ENCODE data around the gene GSK3A. TPM values are rescaled to one million over a fixed set of nuclear protein-coding genes. Genes with fewer than 3 reads are reported as not detected.
A peak's percentile ranks its signal among the peaks of the same experiment; 100 is the strongest.

Gene GSK3A
- total RNA-seq, 1 experiment from 2014 or later, result 19.0 TPM

GRCh38 chr19:42204664-42205063 is 37.7 kb downstream of the GSK3A start:
- DNase-seq (ENCODE audit: extremely low read depth, low read depth), result no peak

GRCh38 chr19:42203700-42204099 is 38.7 kb downstream of the GSK3A start:
- no peak for DNase-seq (ENCODE audit: extremely low read depth, low read depth)

- DNase-seq (ENCODE audit: extremely low read depth, low read depth), result no peak
These were observed 40.0 kb downstream of the GSK3A start for GRCh38 chr19:42202290-42202880.

DNA sequence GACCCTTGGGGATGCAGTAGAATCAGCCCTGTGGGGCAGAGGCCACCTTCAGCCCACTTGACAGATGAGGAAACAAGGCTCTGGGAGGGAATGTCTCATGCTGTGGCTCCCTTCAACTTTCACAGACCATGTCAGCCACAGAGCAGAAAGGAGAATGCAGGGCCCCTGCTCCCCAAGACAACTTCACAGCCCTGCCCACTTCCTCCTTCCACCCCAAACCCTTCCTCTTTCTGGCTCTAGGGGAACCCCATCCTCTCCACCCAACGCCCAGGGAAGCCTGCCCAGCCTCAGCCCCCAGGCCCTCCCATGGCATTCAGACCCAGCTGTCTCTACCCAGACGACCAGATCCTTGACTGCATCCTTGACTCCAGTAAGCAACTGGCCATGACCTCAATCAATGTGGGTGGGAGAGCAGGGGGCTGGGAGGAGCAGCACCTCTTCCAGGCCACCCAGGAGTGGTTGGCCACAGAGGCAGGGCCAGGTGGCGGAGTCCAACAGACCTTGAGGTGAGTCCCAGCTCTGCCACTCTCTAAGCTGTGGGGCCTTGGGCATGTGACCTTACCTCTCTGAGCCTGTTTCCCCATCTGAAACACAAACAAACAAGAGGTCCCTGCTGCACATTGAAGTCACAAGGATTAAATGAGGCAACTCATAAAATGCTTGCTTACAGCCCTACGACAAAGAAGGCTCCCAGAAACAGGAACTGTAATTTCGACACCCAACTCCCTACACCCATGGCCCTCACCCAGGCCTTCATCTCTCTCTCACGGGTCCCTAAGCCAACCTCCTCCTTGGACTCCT is 40.7 kb downstream of the GSK3A start:
- no peak for DNase-seq (ENCODE audit: extremely low read depth, low read depth)

- no peak for DNase-seq (ENCODE audit: extremely low read depth, low read depth)
These were observed 42.2 kb downstream of the GSK3A start for GRCh38 chr19:42200116-42200715.

DNA sequence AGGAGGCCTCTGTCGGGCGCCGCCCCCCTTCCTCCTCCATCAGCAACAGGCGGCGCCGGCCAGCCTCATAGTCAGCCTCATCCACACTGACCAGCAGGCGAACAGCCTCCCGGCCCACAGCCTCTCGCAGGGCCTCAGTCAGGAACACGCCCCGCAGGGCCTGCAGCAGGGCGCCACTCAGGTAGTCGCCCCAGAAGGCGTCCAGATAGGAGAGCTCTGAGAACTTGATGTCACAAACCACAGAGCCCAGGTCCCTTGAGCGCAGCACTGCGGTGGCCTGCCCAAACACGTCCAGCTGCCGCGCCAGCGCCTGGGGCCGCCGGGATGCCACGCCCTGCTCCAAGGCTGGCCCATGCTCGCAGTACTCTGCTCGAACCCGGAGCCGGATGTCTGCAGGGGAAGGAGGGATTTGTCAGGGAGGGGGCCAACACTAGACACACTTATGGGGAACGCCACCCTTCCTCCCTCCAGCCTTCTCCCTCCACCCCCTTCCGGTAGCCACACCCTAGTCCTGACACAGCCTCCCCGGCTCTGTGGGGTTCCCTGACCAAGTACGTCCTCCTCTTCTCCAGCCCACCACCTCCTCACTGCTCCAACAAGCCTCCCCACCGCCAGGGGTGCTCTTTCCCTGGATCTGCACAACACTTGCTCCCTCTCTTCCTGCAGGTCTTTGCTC is 42.8 kb downstream of the GSK3A start:
- no peak for DNase-seq (ENCODE audit: extremely low read depth, low read depth)

DNA sequence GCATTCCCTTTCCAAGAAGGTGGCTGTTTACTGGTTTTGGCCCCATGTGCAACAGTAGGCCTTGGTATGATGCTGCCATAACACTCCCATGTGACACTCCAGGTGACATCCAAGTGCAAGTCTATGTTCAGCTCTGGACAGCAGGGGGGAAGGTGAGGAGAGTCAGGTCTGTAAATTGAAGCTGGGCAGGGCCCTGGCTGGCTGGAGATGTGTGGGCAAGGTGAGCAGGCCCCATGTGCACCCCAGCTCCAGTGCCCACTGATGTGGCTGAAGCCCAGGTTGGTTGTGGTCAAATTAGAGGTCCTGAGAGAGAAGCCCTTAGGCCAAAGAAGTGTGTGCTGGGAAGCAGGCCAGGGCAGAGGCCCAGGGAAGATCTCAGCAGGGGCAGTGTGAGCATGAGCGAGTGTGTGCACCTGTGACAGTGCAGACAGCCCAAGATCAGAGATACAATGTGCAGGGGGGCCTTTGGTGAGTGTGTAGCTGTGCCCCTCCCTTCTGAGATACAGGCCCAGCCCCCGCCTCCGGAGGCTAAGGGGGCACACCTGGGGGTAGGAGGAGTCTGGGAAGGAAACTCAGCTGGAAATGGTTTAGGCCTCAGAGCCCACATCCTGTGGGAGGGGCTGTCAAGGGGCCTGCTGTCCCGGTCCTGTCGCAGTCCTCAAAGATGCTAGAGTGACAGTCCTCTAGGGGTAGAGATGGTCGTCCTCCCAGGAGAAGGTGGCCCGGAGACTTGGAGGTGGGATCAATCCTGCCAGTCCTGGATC is 43.5 kb downstream of the GSK3A start:
- DNase-seq (ENCODE audit: extremely low read depth, low read depth), result no peak

DNA sequence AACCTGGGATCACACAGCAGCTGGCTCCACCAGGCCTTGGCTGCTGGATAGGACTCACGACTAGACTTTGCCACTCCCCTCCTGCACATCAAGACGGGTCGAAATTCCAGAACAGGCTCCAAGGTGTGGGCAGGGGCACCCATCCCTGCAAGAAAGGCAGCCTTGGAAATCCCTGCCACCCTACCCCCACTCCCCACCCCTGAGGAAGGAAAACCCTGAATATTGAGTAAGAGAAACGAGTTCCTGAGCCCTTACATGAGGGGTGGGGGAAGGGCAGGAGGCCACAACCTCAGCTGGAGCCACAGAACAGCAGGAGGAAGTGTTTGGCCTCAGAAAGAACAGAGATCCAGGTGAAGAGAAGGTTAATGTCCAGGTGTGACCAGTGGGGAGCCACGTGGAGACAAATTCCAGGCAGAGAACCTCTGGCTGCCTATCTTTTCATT is 45.0 kb downstream of the GSK3A start:
- DNase-seq (ENCODE audit: extremely low read depth, low read depth), result no peak

DNA sequence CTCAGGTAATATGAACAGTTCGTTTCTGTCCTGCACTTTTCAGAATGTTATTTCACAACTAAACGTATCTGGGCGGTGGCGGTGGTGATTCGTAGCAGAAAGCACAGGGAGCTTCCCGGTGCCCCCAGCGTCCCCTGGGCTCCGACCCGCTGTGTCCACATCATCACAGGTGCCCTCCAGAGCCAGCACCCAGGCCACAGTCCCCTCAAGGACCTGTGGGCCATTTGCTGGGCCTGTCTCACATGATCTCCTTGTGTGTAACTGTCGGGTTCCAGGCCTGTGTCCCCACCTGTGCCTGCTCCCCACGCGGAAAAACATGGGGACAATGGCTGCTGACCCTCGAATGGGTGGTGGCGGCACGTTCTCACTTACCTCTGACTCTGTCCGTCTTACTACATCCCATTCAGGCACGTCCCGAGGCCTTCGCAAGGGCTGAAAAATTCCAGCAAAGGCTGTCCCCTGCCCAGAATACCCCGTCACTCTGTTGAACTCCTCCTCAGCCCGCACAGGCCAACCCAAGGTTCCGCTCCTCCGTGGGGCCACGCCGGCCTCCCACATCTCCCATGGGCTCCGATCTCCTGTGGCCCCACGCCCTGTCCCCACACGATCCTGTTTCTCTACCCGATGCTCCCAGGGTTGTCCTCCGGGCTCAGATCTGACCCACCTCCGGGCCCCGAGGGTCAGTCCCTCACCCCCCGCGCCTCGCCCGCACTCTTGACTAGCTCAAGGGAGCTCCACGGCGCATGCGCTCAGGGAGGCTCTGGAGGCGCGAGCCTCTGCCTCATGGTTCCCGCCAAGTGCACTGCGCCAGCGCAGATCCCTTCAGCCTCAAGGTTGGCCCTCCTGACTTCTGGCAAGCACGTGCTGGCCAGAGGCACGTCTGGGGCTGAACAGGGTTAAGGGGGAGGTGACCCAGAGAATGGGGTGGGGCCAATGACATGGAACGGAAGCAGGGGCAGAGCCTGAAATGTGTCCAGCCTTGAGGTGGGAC is 46.1 kb downstream of the GSK3A start:
- no peak for DNase-seq (ENCODE audit: extremely low read depth, low read depth)

DNA sequence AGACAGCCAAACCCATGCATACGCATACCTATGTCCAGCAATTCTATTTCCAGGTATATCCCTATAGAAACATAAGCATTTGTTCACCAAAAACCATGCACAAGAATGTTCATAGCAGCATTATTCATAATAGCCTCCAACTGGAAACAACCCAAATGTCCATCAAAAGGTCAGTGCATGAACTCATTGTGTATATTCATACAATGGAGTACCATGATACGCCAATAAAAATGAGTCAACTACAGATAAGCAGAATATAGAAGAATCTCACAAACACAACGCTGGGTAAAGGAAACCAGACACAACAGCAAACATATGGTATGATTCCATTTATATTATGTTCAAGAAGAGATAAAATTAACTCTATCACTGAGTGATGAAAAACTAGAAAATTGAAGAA is 48.7 kb downstream of the GSK3A start:
- no peak for DNase-seq (ENCODE audit: extremely low read depth, low read depth)

DNA sequence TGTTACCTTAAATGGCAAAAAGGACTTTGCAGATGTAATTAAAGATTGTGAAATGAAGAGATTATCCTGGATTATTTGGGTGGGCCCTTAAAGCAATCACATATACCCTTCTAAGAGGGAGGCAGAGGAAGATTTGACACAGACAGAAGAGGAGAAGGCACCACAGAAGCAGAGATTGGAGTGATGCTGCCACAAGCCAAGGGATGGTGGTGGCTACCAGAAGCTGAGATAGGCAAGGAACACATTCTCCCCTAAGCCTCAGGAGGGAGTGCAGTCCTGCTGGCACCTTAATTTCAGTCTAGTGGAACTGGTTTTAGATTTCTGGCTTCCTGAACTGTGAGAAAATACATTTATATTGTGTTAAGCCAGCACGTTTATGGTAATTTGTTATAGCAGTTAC is 49.1 kb downstream of the GSK3A start:
- no peak for DNase-seq (ENCODE audit: extremely low read depth, low read depth)

DNA sequence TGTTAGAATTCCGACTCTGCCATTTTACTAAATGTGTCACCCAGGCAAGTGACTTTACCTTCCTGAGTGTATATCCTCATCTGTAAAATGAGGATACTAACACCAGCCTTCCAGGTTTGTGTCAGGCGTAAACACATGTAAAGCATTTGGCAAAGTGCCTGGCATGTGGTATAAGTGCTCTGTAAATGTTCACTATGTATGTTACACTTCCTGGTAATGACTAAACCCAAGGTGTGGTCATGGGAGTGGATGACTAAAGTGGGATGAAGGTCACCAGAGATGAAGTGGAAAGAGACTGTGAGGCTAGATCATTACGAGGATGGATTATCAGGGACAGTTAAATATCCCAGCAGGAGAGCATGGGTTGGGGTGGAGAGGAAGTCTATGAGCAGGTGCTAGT is 50.5 kb downstream of the GSK3A start:
- DNase-seq (ENCODE audit: extremely low read depth, low read depth), result no peak

- no peak for DNase-seq (ENCODE audit: extremely low read depth, low read depth)
These were observed 51.1 kb downstream of the GSK3A start for GRCh38 chr19:42191330-42191729.

GRCh38 chr19:42189133-42189532 is 53.3 kb downstream of the GSK3A start:
- DNase-seq (ENCODE audit: extremely low read depth, low read depth), result no peak

DNA sequence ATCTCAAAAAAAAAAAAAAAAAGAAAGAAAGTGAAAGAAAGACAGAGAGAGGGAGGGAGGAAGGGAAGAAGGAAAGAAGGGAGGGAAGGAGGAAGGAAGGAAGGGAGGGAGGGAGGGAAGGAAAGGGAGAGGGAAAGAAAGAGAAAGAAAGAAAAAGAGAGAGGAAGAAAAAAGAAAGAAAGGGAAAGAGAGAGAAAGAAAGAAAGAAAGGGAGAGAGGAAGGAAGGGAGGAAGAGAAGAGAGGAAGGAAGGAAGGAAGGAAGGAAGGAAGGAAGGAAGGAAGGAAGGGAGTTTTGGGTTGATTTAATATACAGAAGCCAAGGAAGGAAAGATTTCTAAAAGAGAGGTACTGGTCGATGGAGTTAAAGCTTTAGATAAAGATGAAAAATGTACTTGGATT is 53.7 kb downstream of the GSK3A start:
- DNase-seq (ENCODE audit: extremely low read depth, low read depth), result no peak

DNA sequence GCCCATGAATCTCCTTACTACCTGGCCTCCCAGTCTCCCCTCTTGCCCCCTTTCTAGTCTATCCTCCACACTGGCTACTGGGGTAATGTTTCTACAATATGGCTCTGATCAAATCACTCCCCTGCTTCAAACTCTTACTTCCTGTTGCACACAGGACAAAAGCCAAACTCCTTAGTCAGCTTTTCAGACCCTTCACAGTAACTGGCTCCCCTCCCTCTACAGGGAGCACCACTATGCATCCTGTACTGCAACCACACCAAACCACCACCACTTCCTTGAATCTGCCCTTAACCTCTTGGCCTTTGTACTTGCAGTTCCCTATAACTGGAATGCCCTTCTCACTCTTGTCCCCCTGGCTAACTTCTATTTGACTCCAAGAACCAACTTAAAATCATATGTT is 57.1 kb downstream of the GSK3A start:
- DNase-seq (ENCODE audit: extremely low read depth, low read depth), result no peak

DNA sequence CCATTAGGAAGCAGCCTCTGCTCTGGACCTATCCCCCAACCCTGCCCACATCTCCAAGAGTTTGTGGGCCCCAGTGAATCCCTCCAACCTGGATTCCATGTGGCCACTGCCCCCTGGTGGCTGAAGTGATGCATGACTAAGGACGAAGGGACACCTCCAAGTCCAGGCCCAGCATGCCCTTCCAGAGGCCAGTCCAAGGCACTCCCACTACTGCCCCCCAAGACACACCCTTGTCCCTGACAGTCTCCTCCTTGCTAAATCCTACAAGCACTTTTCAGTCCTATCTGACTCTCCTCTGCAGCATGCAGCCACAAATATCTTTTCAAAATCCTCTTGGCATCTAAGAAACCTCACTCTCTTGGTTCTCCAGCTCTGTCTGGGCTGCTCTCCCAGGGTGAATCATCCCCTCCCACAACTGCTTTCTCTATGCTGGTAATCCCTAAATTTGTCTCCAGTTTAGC is 58.0 kb downstream of the GSK3A start:
- DNase-seq (ENCODE audit: extremely low read depth, low read depth), result peak; percentile 66

Measured in NCI-H460 (cell line).